HUES6 (cell line): ENCODE results near the gene CAPN15.
A peak's percentile ranks its signal among the peaks of the same experiment; 100 is the strongest.
"Not testable (repeated sequence)": the region's sequence is repeated elsewhere in the genome, so short reads cannot be mapped to it uniquely, and the experiment has no call there.

Experiments
- H3K27ac ChIP-seq: 2 replicates; pipeline ENCODE4 v1.7.0; 2013; ENCODE audit warnings: low read depth, mild to moderate bottlenecking, low read length, inconsistent platforms
- H3K27me3 ChIP-seq: 2 replicates; pipeline ENCODE4 v1.6.1; 2013; ENCODE audit warnings: low read length; ENCODE audit not compliant: control insufficient read depth, insufficient read depth
- H3K36me3 ChIP-seq: 2 replicates; pipeline ENCODE4 v1.6.1; 2013; ENCODE audit warnings: low read length; ENCODE audit not compliant: control insufficient read depth, insufficient read depth
- H3K4me1 ChIP-seq: 2 replicates; pipeline ENCODE4 v1.6.1; 2013; ENCODE audit warnings: low read length; ENCODE audit not compliant: control insufficient read depth, insufficient read depth
- H3K4me3 ChIP-seq: 2 replicates; pipeline ENCODE4 v1.5.1; 2013; ENCODE audit warnings: low read depth, low read length
- H3K9ac ChIP-seq: one replicate; pipeline ENCODE4 v1.6.1; 2013; ENCODE audit warnings: mild to moderate bottlenecking, low read length
- H3K9me3 ChIP-seq: 2 replicates; pipeline ENCODE4 v1.6.1; 2013; ENCODE audit warnings: low read depth, low read length; ENCODE audit not compliant: control insufficient read depth, insufficient read depth

The CAPN15 gene

GRCh38 chr16:527015-527903, at the start of gene CAPN15:
Gene CAPN15, plus strand, starts transcription at chr16:527712. Its CDS starts 19,127 bp downstream, at chr16:546839.
- peak within 1 kb of the TSS; percentile 90 for H3K4me3 ChIP-seq
- no peaks in the 10 kb centered on the region for H3K9me3 ChIP-seq
- H3K27me3 ChIP-seq: no peaks in the 10 kb centered on the region
- peaks cover 31% of the 10 kb centered on the region for H3K4me1 ChIP-seq
- H3K27ac ChIP-seq: peak within 1 kb of the TSS; percentile 99
- H3K36me3 ChIP-seq: peaks cover 11% of the 10 kb centered on the region; the same call in 1 of the 2 replicates
- peak within 1 kb of the TSS; percentile 88 for H3K9ac ChIP-seq

- H3K27me3 ChIP-seq, H3K36me3 ChIP-seq, H3K4me3 ChIP-seq, H3K9ac ChIP-seq, H3K27ac ChIP-seq, H3K9me3 ChIP-seq: not testable (repeated sequence)
- peaks cover 30% of the 10 kb centered on the region for H3K4me1 ChIP-seq
Measured at GRCh38 chr16:478287-478686, 49.2 kb upstream of the CAPN15 start.

- Histone ChIP-seq H3K27ac (peak overlapping the region; percentile 70; the same call in 1 of the 2 replicates), H3K36me3 (peaks cover 4% of the 10 kb centered on the region; the same call in 1 of the 2 replicates), H3K9me3 (no peaks in the 10 kb centered on the region), H3K4me3 (no peak overlapping the region), H3K4me1 (peaks cover 22% of the 10 kb centered on the region), H3K9ac (peak overlapping the region; percentile 24), H3K27me3 (no peaks in the 10 kb centered on the region)
Measured at GRCh38 chr16:482468-483185, 44.9 kb upstream of the CAPN15 start.

GRCh38 chr16:483341-484075, 44.0 kb upstream of the CAPN15 start:
- H3K27ac ChIP-seq: peak overlapping the region; percentile 70; the same call in 1 of the 2 replicates
- peak overlapping the region; percentile 24 for H3K9ac ChIP-seq
- peaks cover 22% of the 10 kb centered on the region for H3K4me1 ChIP-seq
- H3K27me3 ChIP-seq: no peaks in the 10 kb centered on the region
- no peaks in the 10 kb centered on the region for H3K9me3 ChIP-seq
- H3K36me3 ChIP-seq: peaks cover 4% of the 10 kb centered on the region; the same call in 1 of the 2 replicates
- no peak overlapping the region for H3K4me3 ChIP-seq

- no peaks in the 10 kb centered on the region for H3K27me3 ChIP-seq
- H3K9me3 ChIP-seq: no peaks in the 10 kb centered on the region
- H3K4me1 ChIP-seq: peaks cover 16% of the 10 kb centered on the region
- peaks cover 8% of the 10 kb centered on the region; the same call in 1 of the 2 replicates for H3K36me3 ChIP-seq
- no peak overlapping the region for H3K9ac ChIP-seq
- H3K4me3 ChIP-seq: no peak overlapping the region
- no peak overlapping the region for H3K27ac ChIP-seq
Measured at GRCh38 chr16:489606-490005, 37.9 kb upstream of the CAPN15 start.

GRCh38 chr16:490768-491167, 36.7 kb upstream of the CAPN15 start:
- Histone ChIP-seq H3K9me3 (no peaks in the 10 kb centered on the region), H3K27ac (no peak overlapping the region; the same call in 1 of the 2 replicates), H3K9ac (no peak overlapping the region), H3K27me3 (no peaks in the 10 kb centered on the region), H3K4me1 (peaks cover 16% of the 10 kb centered on the region), H3K4me3 (no peak overlapping the region), H3K36me3 (peaks cover 8% of the 10 kb centered on the region; the same call in 1 of the 2 replicates)

GRCh38 chr16:491220-491919, 36.1 kb upstream of the CAPN15 start:
- no peak overlapping the region for H3K4me3 ChIP-seq
- H3K9ac ChIP-seq: no peak overlapping the region
- H3K36me3 ChIP-seq: peaks cover 8% of the 10 kb centered on the region; the same call in 1 of the 2 replicates
- peaks cover 16% of the 10 kb centered on the region for H3K4me1 ChIP-seq
- H3K27ac ChIP-seq: no peak overlapping the region
- H3K9me3 ChIP-seq: no peaks in the 10 kb centered on the region
- no peaks in the 10 kb centered on the region for H3K27me3 ChIP-seq

GRCh38 chr16:492211-492875, 35.2 kb upstream of the CAPN15 start:
- Histone ChIP-seq H3K4me3 (no peak overlapping the region), H3K36me3 (peaks cover 8% of the 10 kb centered on the region; the same call in 1 of the 2 replicates), H3K4me1 (peaks cover 16% of the 10 kb centered on the region), H3K9ac (no peak overlapping the region), H3K27ac (no peak overlapping the region), H3K27me3 (no peaks in the 10 kb centered on the region), H3K9me3 (no peaks in the 10 kb centered on the region)

- not testable (repeated sequence) for H3K9ac ChIP-seq, H3K9me3 ChIP-seq, H3K27me3 ChIP-seq, H3K27ac ChIP-seq, H3K36me3 ChIP-seq, H3K4me3 ChIP-seq
- H3K4me1 ChIP-seq: peaks cover 16% of the 10 kb centered on the region
Measured at GRCh38 chr16:494676-495075, 32.8 kb upstream of the CAPN15 start.
